ENCODE measurements around the gene CTNNA2. TPM values are rescaled to one million over a fixed set of nuclear protein-coding genes. Genes with fewer than 3 reads are reported as not detected.

The CTNNA2 gene
- total RNA-seq, 1 experiment from 2014 or later, result 0.54 TPM

GRCh38 chr2:80395251-80395650 is 882.4 kb downstream of the CTNNA2 start:
- ChIA-PET CTCF (interaction anchor here (0.6 kb wide), 1 partner anchor 23 kb away, joined by 3 read pairs; no protein-coding TSS in a partner anchor), POLR2A (no interaction called here)
- ATAC-seq (no peak), DNase-seq (ENCODE audit: low read depth, low spot score) (no peak)
- H3K36me3 ChIP-seq (ENCODE audit: control insufficient read depth, insufficient read depth, low read length), result no peaks in the 10 kb centered on the region
- BruUV-seq (replicated peaks), result no TSS peak
- no peaks in the 10 kb centered on the region for H3K27me3 ChIP-seq (ENCODE audit: control insufficient read depth, insufficient read depth, low read length)
- no peak for TF ChIP-seq REST (IDR thresholded peaks at IDR 0.05; ENCODE audit: insufficient read depth in 1 of 2, low read depth in 2 of 2, low read length in 1 of 2)
- intact Hi-C loops (cut with micrococcal nuclease; ENCODE audit: unreplicated experiment) (no loop called here), in situ Hi-C loops (cut with HindIII; ENCODE audit: low pct_unique_long_range_greater_than_20kb, low sequenced_read_pairs) (no loop called here)
- no peaks in the 10 kb centered on the region for H3K4me1 ChIP-seq (ENCODE audit: control insufficient read depth, insufficient read depth, low read length)
- no peak overlapping the region for H3K4me3 ChIP-seq (ENCODE audit: low read depth in 2 of 2, low read length in 2 of 2)
- H3K27ac ChIP-seq (ENCODE audit: low read length), result no peak overlapping the region
- no peaks in the 10 kb centered on the region for H3K9me3 ChIP-seq (ENCODE audit: control insufficient read depth, insufficient read depth, low read depth, low read length)

GRCh38 chr2:80396276-80396675 is 883.4 kb downstream of the CTNNA2 start:
- ChIA-PET CTCF (no interaction called here), POLR2A (no interaction called here)
- intact Hi-C loops (cut with micrococcal nuclease; ENCODE audit: unreplicated experiment), result no loop called here
- Histone ChIP-seq H3K9me3 (ENCODE audit: control insufficient read depth, insufficient read depth, low read depth, low read length) (no peaks in the 10 kb centered on the region), H3K36me3 (ENCODE audit: control insufficient read depth, insufficient read depth, low read length) (no peaks in the 10 kb centered on the region), H3K4me3 (ENCODE audit: low read depth in 2 of 2, low read length in 2 of 2) (no peak overlapping the region), H3K27ac (ENCODE audit: low read length) (no peak overlapping the region), H3K27me3 (ENCODE audit: control insufficient read depth, insufficient read depth, low read length) (no peaks in the 10 kb centered on the region), H3K4me1 (ENCODE audit: control insufficient read depth, insufficient read depth, low read length) (no peaks in the 10 kb centered on the region)
- BruUV-seq (replicated peaks), result no TSS peak
- in situ Hi-C loops (cut with HindIII; ENCODE audit: low pct_unique_long_range_greater_than_20kb, low sequenced_read_pairs), result no loop called here
- no peak for TF ChIP-seq REST (IDR thresholded peaks at IDR 0.05; ENCODE audit: insufficient read depth in 1 of 2, low read depth in 2 of 2, low read length in 1 of 2)
- no peak for TF ChIP-seq SIN3A (IDR thresholded peaks at IDR 0.05; ENCODE audit: borderline replicate concordance, insufficient read depth, low read depth, low read length)
- no peak for TF ChIP-seq POLR2AphosphoS5 (IDR thresholded peaks at IDR 0.05; ENCODE audit: low read depth, low read length)
- TF ChIP-seq TCF7L2 (IDR thresholded peaks at IDR 0.05; ENCODE audit: low read depth, low read length), result no peak
- TF ChIP-seq CTCF (IDR thresholded peaks at IDR 0.05), result no peak
- no peak for ATAC-seq
- DNase-seq (ENCODE audit: low read depth, low spot score), result no peak

Data from Panc1 (cell line).